ENCODE results near the gene LRFN3.
"Not testable (repeated sequence)": the region's sequence is repeated elsewhere in the genome, so short reads cannot be mapped to it uniquely, and the experiment has no call there.

Gene LRFN3

DNA sequence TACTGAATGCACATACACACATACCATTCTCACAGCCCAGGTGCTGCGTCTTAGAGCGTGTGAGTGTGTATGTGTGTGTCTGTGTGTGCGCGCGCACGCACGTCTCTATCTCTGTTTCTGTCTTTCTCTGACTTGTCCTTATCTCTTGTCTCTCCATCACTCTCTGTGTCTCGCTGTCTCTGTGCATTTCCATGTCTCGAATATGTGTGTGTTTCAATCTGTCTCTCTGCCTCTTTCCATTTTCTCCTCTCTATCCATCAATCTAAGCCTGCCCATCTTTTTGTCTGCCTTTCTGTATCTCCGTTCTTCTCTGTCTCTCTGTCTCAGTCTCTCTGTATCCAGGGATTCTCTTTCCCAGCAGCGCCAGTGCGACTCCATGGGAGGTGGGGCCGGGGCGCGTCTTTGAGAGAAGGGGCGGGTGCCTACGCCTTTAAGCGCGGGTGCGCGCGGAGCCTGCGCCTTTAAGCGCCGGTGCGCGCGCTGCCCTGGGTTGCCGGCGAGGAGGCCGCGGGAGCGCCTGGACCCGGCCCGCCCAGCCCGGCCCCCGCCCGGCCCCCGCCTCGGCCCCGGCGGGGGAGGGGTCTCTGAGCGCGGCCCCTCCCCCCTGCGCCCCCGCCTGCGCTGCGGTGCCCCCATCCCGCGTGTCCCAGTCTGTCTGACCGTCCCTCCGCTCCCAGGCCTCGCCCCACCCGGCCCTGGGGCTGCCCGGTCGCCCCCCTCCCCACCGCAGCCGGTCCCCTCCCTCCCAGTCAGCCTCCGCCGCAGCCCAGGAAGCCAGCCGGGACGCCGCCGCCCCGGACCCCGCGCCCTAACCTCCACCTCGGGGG is at the start of gene LRFN3:
TSS of gene LRFN3 (plus strand) at position 464 of the 827 bp plus-strand sequence. CDS start 3,052 bp downstream, outside the sequence.
- DNase-seq (ENCODE audit: low read depth in 2 of 2) = peak; percentile 72
- TF ChIP-seq CTCF (IDR thresholded peaks at IDR 0.05; ENCODE audit: low read depth, low read length) = no peak
- peak within 1 kb of the TSS; percentile 61 to 65 for H3K4me3 ChIP-seq (replicated peaks in 1 of 2; ENCODE audit: low read depth in 2 of 2, low read length in 2 of 2)

GRCh38 chr19:35887197-35887596 is 49.0 kb upstream of the LRFN3 start:
- no peak overlapping the region for H3K4me3 ChIP-seq (replicated peaks in 1 of 2; ENCODE audit: low read depth in 2 of 2, low read length in 2 of 2)
- no peak for DNase-seq (ENCODE audit: low read depth in 2 of 2)
- TF ChIP-seq CTCF (IDR thresholded peaks at IDR 0.05; ENCODE audit: low read depth, low read length) = no peak

DNA sequence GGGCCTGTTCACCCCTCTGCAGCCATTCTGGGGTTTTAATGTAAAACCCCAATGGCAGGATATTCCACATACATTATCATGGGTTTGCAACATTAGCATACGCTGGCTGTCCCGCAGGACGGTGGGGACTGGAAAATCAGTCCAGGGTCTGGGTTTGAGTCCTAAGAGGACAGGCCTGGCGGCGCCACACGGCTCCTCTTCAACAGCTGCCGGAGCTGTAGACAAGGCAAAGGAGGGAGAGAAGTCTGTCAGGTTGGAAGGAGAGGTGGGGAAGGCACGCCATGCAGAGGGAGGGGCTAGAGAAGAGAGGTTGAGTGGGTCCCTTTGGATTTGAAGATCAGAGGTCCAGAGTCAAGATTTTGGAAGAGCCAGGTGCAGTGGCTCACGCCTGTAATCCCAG is 47.8 kb upstream of the LRFN3 start:
- no peak overlapping the region for H3K4me3 ChIP-seq (replicated peaks in 1 of 2; ENCODE audit: low read depth in 2 of 2, low read length in 2 of 2)
- DNase-seq (ENCODE audit: low read depth in 2 of 2) = no peak
- no peak for TF ChIP-seq CTCF (IDR thresholded peaks at IDR 0.05; ENCODE audit: low read depth, low read length)

DNA sequence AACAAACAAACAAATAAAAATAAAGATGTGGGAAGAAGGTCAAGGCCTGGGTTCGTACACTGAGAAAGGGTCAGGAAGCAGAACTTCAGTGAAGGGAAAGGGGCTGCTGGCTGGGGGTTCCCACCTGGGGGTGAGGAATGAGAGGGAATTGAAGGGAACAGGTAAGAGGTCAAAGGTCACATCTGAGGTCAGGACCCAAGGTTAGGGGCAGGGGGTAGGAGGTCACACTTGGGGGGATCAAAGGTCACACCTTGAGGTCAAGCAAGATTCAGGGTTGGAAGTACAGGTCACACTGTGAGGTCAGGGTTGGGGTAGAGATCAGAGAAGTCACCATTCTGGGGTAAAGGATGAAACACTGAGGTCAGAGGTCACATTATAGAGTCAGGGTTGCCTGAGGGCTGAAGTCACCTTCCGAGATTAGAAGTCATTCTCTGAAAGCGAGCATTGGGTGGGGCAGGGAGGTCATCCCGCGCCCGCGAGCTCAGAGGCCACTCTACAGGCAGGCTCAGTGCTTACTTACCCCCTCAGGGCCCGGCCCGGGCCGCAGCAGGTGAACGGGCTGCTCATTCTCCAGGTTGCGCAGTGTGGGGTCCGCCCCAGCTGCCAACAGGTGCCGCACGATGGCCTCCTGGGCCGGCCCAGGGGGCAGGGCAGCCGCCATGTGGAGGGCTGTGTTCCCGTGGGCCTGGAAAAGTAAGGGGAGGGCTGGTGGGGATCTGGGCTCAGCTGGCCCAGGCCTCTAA is 46.6 kb upstream of the LRFN3 start:
- no peak overlapping the region for H3K4me3 ChIP-seq (replicated peaks in 1 of 2; ENCODE audit: low read depth in 2 of 2, low read length in 2 of 2)
- DNase-seq (ENCODE audit: low read depth in 2 of 2) = no peak
- TF ChIP-seq CTCF (IDR thresholded peaks at IDR 0.05; ENCODE audit: low read depth, low read length) = no peak

GRCh38 chr19:35890113-35890650 is 46.0 kb upstream of the LRFN3 start:
- TF ChIP-seq CTCF (IDR thresholded peaks at IDR 0.05; ENCODE audit: low read depth, low read length) = no peak
- no peak for DNase-seq (ENCODE audit: low read depth in 2 of 2)
- H3K4me3 ChIP-seq (replicated peaks in 1 of 2; ENCODE audit: low read depth in 2 of 2, low read length in 2 of 2) = no peak overlapping the region

DNA sequence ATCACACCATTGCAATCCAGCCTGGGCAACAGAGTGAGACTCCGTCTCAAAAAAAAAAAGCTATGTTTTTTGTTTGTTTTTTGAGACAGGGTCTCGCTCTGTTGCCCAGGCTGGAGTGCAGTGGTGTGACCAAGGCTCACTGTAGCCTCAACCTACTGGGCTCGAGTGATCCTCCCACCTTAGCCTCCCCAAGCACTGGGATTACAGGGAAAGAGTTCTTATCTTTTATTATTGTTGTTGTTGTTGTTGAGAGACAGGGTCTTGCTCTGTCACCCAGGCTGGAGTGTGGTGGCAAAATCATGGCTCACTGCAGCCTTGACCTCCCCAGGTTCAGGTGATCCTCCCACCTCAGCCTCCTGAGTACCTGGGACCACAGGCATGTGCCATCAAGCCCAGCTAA is 44.4 kb upstream of the LRFN3 start:
- H3K4me3 ChIP-seq (replicated peaks in 1 of 2; ENCODE audit: low read depth in 2 of 2, low read length in 2 of 2); DNase-seq (ENCODE audit: low read depth in 2 of 2): not testable (repeated sequence)

DNA sequence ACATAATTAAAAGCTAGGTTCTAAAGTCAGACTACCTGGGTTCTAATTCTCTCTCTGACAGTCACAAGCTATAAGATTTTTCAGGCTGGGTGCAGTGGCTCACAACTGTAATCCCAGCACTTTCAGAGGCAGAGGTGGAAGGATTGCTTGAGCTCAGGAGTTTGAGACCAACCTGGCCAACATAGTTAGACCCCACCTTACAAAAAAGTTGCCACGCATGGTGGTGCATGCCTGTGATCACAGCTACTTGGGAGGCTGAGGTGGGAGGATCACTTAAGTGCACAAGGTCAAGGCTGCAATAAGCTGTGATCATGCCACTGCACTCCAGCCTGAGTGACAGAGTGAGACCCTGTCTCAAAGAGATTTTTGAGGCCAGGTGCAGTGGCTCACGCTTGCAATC is 41.8 kb upstream of the LRFN3 start:
- no peak overlapping the region for H3K4me3 ChIP-seq (replicated peaks in 1 of 2; ENCODE audit: low read depth in 2 of 2, low read length in 2 of 2)
- no peak for DNase-seq (ENCODE audit: low read depth in 2 of 2)
- no peak for TF ChIP-seq CTCF (IDR thresholded peaks at IDR 0.05; ENCODE audit: low read depth, low read length)
